Tibial nerve (tissue), 4 donors: Measurements from ENCODE around the gene BCAS1.

Experiments
- CTCF ChIP-seq, 5 experiments: fragments of 200-600 bp in 3 of 5; fragments of 450-650 bp in 2 of 5; sonication (generic) in 3 of 5; IDR thresholded peaks; one replicate each; pipeline ENCODE4 v1.5.1; 2016 to 2019; ENCODE audit warnings: antibody characterized with exemption in 5 of 5, mild to moderate bottlenecking in 3 of 5, moderate library complexity in 2 of 5
- EP300 ChIP-seq, 2 donors: sonication (generic); formaldehyde crosslinking; IDR thresholded peaks; one replicate each; pipeline ENCODE4 v1.6.1; 2017; ENCODE audit warnings: antibody characterized with exemption in 2 of 2, mild to moderate bottlenecking in 1 of 2
- POLR2A ChIP-seq, 2 donors: fragments of 450-650 bp; IDR thresholded peaks; one replicate each; pipeline ENCODE4 v1.6.1; 2017; ENCODE audit warnings: antibody characterized with exemption in 2 of 2, mild to moderate bottlenecking in 2 of 2, moderate library complexity in 2 of 2

- TF ChIP-seq CTCF (IDR thresholded peaks at IDR 0.05), result no peak
- TF ChIP-seq POLR2A (IDR thresholded peaks at IDR 0.05), result no peak
- TF ChIP-seq EP300 (IDR thresholded peaks at IDR 0.05), result no peak
Measured at GRCh38 chr20:54029643-54030042, 40.8 kb downstream of the BCAS1 start.
